HG03520 (cell line): ENCODE measurements around the gene INS.

Source experiments
- ATAC-seq: cut with Tn5 transposase; IDR thresholded peaks from one replicate; pipeline ENCODE4 v1.9.1; 2021; ENCODE audit warnings: mild to moderate bottlenecking, moderate library complexity; ENCODE audit not compliant: unreplicated experiment

The INS gene

GRCh38 chr11:2160736-2161259, at the start of gene INS:
TSS of gene INS (minus strand) at chr11:2161209. CDS start at chr11:2160971, 238 bp downstream.
- ATAC-seq: no peak

GRCh38 chr11:2210366-2211112, 49.5 kb upstream of the INS start:
- no peak for ATAC-seq

- no peak for ATAC-seq
Observed at GRCh38 chr11:2209900-2210321, 48.9 kb upstream of the INS start.

- no peak for ATAC-seq
Observed at GRCh38 chr11:2209370-2209801, 48.4 kb upstream of the INS start.

GRCh38 chr11:2208691-2209369, 47.8 kb upstream of the INS start:
- ATAC-seq: no peak

GRCh38 chr11:2207773-2208621, 47.0 kb upstream of the INS start:
- ATAC-seq: no peak

- no peak for ATAC-seq
Observed at GRCh38 chr11:2207212-2207611, 46.2 kb upstream of the INS start.

GRCh38 chr11:2205981-2206690, 45.1 kb upstream of the INS start:
- ATAC-seq: no peak

- ATAC-seq: no peak
Observed at GRCh38 chr11:2205214-2205720, 44.3 kb upstream of the INS start.

- ATAC-seq: no peak
Observed at GRCh38 chr11:2204361-2205213, 43.6 kb upstream of the INS start.

- ATAC-seq: no peak
Observed at GRCh38 chr11:2203440-2204259, 42.6 kb upstream of the INS start.

- no peak for ATAC-seq
Observed at GRCh38 chr11:2202900-2203439, 42.0 kb upstream of the INS start.

- no peak for ATAC-seq
Observed at GRCh38 chr11:2202071-2202899, 41.3 kb upstream of the INS start.

- ATAC-seq: no peak
Observed at GRCh38 chr11:2201542-2201941, 40.5 kb upstream of the INS start.

GRCh38 chr11:2200957-2201519, 40.0 kb upstream of the INS start:
- no peak for ATAC-seq

- ATAC-seq: no peak
Observed at GRCh38 chr11:2200536-2200935, 39.5 kb upstream of the INS start.
